ENCODE measurements around the gene NKD2.
"Not testable (repeated sequence)": the region's sequence is repeated elsewhere in the genome, so short reads cannot be mapped to it uniquely, and the experiment has no call there.

NKD2 gene, protein sequence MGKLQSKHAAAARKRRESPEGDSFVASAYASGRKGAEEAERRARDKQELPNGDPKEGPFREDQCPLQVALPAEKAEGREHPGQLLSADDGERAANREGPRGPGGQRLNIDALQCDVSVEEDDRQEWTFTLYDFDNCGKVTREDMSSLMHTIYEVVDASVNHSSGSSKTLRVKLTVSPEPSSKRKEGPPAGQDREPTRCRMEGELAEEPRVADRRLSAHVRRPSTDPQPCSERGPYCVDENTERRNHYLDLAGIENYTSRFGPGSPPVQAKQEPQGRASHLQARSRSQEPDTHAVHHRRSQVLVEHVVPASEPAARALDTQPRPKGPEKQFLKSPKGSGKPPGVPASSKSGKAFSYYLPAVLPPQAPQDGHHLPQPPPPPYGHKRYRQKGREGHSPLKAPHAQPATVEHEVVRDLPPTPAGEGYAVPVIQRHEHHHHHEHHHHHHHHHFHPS

DNA sequence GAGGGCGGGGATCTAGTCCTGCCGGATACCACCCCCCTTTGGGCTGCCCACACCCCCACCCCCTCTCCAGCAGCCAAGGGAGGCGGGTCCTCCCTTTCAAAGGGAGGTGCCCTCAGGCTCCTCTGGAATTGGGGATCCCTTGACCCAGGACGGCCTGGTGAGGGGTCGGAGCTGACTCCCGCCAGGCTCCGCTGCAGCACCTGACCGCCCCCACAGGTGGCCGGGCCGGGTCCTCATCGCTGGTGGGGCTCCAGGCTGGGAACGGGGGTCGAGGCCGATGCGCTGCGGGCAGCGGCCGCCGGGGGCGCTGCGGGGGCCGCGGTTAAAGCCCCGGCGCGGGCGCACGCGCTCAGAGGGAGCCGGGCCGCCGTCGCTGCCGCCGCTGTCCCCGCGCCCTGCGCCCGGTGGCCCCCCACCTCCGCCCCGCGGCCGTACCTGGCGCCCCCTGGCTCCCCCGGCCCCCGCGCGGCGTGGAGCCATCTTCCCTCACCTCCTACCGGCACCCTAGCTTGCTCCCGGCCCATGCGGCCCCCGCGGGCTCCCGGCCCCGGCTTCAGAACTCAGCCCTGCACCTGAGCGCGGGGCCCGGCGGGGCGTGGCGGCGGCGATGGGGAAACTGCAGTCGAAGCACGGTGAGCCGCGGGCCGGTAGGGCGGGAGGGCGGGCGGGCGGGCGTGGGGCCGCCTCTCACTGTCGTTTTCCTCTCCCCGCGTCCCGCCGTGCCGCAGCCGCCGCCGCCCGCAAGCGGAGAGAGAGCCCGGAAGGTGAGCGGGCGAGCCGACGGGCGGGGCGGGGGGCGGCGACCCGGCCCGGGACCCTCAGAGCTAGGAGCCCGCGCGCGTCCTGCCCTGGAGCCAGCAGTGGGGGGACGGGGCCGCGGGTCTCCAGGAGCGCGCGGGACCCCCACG lies at the start of gene NKD2:
Gene NKD2 (plus strand): TSS at position 352 of the 908 bp plus-strand sequence. CDS start 256 bp downstream, at position 608.
- DNase-seq (ENCODE audit: low read depth in 2 of 2), result no peak

DNA sequence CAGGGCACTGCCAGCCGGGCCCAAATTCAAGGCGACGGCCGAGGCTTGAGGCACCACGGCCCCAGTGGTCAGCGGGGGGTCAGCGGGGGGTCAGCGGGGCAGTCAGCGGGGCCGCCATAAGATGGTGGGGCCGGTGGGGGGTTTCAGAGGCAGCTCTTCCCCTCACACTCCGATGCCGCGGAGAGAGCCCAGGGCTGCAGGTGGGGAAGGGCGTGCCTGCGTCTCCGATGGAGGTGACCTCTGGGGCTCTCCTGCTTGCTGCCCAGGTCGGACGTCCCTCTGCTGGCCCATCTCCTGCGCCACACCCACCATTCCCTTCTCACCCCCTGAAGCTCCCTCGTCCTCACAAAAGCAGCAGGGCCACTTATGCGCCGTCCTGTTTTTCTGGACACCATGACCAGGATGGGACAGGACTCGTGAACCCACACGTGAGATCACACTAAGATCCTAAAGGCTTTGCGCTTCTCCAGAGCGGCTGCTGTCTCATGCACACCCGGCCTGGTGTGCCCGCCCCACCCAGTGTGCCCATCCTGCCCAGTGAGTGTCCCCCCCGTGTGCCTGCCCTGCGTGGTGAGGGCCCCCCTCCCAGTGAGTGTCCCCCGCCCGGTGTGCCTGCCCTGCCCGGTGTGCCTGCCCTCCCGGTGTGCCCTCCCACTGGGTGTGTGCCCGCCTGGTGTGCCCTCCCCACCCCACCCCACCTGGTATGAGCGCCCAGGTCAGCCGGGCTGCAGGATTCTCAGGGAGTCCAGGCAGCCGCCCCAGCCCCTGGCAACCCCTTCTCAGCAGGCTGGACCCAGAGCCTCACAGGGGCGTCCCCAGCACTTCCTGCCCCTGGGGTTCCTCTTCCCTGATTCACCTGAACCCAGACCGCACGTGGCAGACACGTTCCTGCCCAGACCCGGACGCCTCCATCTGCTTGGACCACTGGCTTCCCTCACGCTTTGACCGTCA lies 48.7 kb upstream of the NKD2 start:
- DNase-seq (ENCODE audit: low read depth in 2 of 2), result no peak

DNA sequence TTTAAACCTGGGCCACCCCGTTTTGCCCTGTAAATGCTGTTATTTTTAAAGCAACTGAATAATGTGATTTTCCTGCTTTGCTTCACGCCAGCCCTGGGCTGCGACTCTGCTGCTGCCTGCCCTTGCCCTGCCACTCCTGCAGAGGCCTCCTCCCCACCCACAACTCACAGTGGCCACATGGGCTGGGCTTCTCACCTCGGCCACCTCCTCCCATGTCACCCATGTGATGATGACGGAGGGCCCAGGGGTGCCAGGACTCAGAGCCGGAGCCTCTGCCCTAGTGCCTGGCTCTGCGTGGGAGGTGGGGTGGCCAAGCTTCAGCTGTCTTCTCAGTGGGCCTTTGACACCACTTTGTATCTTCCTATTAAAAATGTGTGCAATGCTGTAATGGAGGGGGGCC lies 48.1 kb upstream of the NKD2 start:
- DNase-seq (ENCODE audit: low read depth in 2 of 2), result no peak

DNA sequence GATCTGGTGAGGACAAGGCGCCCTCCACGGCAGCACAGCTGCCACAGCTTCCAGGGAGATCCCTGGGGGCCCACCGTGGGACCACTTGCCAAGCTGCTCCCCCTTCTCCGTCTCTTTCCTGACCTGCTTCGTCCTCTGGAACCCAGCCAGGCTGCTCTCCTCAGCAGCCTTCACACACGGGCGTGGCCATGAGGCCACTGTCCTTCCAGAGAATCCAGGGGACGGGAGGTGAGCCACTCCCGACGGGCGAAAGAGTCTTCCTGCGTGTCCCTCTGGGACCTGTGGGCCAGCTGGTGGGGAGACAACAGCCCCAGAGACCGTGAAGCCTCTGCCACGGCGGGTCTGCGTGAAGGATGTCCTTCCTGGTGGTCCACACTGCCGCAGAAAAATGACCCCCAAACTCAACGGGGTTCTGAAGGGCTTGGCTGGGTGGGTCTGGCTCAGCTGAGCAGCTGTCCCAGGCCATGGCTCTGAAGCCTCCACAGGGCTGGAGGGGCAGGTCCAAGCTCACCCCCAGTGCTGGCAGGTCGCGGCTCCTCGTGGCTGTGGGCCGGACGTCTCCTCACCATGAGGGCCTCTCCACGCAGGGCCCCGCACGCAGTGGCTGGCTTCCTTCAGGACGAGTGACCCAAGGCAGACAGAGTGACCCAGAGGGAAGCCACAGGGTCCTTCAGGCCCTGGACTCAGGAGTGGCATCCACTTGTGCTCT lies 47.4 kb upstream of the NKD2 start:
- DNase-seq (ENCODE audit: low read depth in 2 of 2), result no peak

DNA sequence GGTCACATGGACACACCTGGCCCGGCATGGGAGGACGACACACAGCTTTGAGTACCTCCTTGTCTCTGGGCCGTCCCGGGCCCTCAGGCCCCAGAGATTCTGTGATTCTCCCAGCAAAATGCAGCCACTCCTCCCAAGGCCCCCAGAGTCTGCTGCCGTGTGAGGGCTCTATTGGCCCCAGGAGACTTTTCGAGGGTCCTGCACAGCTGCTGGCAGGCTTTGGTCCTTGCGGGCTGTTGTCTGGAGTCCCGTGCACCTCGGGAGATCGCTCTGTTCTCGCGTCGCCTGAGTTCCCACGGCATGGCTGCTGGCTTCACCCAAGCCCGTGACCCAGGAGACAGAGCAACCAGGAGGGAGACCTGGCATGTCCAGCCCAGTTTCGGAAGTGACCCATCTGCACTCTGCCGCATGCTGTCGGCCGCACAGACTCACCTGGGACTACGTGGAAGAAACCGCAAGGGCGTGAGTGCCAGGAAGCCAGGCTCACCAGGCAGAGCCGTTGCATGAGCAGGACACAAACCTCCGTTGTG lies 46.8 kb upstream of the NKD2 start:
- no peak for DNase-seq (ENCODE audit: low read depth in 2 of 2)

DNA sequence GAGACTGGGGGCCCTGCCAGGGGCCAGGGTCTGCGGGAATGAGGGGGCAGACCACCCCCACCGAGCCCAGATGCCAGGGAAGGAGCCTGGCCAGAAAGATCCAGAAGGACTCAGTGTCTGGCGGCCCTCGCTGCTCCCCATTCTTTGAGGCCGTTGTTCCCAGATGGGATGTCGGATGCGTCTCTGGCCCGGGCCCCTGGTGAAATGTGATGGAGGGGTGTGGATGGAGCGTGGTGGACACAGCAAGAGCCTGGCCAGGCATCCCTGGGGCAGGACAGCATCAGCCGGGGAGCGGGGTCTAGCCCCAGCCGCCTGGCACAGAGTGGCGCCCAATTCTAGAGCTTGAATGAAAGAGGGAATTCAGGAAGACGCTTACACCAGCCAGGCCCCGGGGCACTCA lies 46.2 kb upstream of the NKD2 start:
- no peak for DNase-seq (ENCODE audit: low read depth in 2 of 2)

DNA sequence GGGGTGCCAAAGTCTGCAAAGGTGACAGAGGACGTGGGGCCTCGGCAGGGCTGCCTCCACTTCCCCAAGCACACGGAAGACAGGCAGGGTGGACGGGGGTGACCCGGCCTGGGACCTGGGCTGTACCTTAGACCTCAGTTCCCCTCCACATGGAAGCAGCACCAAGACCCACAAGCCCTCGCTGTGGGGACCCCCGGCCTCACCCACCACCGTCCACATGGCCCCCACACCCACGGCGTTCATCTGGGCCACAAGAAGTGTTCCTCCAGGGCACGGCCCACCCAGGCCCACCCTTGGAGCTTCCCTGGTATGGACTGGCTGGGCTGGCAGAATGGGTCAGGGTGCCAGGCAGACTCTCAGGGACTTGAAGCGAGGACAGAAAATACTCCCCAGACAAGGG lies 45.8 kb upstream of the NKD2 start:
- DNase-seq (ENCODE audit: low read depth in 2 of 2), result no peak

DNA sequence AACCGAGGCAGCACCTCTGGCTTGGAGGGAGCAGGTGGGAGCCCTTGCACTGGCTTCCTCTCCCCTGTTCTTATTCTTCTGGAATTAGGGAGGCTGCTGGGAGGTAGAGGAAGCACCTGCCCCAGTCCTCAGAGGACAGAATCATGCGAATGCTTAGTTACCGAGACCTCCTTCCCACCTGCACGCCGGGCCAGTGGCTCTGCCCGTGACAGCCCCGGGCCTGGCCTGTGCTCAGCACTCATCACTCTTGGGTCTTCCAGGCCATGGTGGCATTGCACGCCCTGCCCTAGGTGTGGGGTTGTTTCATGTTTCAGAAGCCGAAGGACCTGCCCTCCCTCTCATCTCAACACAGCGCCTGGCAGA lies 45.3 kb upstream of the NKD2 start:
- DNase-seq (ENCODE audit: low read depth in 2 of 2), result no peak

DNA sequence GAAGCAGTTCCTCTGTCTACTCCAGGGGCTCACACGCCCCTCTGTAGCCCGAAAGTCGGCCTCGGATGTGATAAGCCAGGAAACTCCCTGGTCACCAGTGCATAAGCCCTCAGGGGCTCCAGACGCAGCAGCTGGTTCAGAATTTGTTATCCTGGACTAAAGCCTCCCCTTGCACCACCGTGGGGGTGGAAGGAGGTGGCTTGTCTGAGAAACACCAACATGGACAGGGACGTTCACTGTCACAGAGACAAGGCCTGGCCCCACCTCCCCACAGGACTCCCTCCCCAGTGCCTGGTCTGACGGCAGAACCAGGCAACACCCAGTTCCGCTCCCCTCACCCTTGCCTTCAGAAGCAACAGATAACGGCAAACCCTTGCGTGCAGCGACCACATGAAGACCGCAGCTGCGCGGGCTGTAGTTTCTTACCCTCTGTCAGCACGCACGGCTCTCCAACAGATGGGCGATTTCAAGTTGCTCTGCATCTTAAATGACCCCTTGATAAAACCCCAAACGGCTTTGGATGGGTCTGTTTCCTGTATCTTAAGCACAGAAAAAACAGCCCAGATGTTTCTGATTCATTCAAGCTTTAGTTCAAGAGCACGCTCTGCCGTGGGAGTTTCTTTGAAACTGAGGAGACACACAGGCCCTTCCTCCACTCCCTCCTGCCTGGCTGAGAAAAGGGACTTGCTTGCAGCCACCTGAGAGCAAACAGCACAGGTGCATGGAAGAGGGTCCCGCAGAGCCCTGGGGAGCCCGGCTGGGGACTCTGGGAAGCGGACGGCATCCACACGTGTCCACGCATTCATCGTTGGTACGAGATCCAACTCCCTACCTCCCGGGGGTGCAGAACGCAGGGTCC lies 44.7 kb upstream of the NKD2 start:
- DNase-seq (ENCODE audit: low read depth in 2 of 2), result no peak

DNA sequence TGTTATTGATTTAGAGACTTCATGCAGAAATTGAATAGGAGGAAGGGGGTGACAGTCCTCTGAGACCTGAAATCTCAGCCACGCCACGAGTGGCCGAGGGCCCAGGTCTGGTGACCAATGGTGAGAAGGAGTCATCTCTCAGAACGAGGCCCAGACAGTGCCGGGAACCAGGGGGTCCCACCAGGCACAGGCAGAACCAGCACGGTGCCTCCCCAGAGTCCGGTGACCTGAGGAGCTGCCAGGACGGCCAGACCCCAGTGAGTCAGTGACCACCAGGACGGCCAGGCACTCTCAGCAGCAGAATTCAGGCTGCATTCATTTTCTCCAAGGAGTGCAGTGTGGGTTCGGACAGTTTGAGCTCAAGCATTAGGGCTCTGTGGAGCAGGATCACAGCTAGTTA lies 43.8 kb upstream of the NKD2 start:
- DNase-seq (ENCODE audit: low read depth in 2 of 2), result no peak

DNA sequence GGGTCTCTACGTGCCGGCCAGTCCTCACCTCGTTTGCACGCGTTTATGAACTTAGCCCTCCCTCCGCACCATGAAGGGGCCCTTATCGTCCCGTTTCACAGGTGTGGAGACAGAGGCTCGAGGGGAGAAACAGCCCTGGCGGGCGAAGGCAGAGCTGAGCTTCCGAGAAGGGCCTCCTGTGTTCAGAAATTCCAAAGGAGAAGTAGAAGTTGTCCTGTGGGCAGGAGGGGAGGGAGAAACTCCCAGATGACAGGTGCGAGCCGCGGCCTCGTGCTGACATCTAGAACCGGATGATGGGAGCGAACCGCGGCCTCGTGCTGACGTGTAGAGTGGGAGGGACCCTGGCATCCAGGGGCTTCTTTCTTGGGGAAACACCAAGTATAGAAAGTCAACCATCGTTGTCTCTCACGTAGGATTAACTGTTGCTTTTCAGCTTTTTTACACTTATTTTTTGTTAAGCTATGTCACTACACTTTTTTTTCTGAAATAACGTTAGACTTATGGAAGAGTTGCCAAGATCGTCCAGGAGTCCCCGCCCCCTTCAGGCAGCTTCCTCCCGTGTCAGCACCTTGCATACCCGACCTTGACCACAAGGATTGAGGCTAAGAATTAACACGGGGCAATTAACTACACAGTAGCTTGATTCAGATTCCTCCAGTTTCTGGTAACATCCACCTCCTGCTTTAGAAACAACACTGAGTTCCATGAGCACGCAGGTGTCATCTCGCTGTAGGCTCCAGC lies 42.8 kb upstream of the NKD2 start:
- no peak for DNase-seq (ENCODE audit: low read depth in 2 of 2)

DNA sequence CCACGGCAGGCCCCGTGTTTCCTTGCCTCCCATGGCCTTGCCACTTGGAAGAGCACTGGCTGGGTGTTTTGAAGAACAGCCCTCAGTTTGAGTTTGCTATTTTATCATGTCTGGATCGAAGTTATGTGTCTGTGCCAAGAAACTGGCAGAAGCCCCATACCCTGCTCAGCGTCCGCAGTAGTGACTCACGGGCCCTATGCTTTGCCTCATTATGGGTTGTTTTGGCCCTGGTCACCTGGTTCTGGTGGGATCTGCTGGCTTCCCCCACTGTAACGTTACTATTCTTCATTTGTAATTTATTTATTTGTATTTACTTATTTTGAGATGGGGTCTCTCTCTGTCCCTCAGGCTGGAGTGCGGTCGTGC lies 42.3 kb upstream of the NKD2 start:
- no peak for DNase-seq (ENCODE audit: low read depth in 2 of 2)

DNA sequence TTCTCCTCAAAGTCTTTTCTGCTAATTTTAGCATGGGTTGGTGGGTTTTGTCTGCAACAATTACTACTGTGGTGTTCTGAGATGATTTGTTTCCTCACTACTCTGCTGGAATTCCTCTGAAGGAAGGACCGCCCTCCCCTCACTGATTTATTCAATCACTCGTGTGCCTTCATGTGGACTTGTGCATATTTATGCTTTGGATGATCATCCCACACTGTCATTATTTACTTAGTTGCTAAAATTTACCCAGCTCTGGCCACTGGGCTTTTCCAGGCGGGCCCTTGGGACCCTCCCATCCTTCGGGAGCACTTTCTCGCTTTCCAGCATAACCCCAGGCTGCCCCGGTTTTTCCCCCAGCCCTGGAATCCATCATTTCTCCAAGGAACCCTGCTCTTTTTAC lies 41.7 kb upstream of the NKD2 start:
- no peak for DNase-seq (ENCODE audit: low read depth in 2 of 2)

DNA sequence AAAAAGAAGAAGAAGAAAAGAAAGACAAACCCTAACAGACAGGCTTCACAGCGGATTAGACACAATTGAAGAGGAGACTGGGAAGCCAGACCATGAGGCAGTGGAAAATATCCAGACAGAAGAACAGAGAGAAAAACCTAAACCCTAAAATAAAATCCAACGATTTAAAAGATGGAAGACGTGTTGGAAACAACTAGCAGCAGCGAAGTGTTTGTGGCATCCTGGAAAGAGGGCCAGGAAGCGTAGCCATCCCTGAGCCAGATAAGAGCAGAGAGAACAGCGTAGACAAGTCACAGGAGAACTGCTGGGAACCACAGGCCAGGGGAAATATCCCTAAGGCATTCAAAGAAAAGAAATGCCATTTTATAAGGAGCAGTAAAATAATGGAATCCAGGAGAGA lies 39.7 kb upstream of the NKD2 start:
- no peak for DNase-seq (ENCODE audit: low read depth in 2 of 2)

DNA sequence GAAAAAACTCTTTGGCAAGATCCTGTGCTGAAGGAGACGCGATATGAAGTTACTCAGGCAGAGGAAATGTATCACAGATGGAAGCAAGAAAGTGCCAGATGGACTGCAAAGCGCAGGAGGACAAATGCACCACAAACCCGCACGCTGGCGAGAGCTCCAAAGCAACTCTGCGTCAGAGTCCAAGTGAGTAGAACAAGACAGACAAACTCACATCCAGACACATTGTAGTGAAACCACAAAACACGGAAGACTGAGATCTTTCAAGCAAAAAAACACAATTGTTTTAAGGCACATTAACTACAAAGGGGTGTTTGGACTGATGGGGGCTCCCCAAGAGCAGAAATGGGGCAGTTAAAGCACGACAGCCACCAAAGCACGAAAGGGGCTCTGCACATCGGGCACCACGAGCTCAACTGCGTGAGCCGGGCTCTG lies 39.2 kb upstream of the NKD2 start:
- DNase-seq (ENCODE audit: low read depth in 2 of 2), result no peak

DNA sequence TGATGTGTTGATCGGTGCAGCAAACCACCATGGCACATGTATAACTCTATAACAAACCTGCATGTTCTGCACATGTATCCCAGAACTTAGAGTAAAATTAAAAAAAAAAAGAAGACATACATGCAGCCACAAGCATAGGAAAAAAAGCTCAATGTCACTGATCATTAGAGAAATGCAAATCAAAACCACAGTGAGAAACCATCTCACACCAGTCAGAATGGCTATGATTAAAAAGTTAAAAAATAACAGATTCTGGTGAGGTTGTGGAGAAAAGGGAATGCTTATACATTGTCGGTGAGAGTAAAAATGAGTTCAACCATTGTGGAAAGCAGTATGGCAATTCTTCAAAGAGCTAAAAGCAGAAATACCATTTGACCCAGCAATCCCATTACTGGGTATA lies 36.0 kb upstream of the NKD2 start:
- not testable (repeated sequence) for DNase-seq (ENCODE audit: low read depth in 2 of 2)

DNA sequence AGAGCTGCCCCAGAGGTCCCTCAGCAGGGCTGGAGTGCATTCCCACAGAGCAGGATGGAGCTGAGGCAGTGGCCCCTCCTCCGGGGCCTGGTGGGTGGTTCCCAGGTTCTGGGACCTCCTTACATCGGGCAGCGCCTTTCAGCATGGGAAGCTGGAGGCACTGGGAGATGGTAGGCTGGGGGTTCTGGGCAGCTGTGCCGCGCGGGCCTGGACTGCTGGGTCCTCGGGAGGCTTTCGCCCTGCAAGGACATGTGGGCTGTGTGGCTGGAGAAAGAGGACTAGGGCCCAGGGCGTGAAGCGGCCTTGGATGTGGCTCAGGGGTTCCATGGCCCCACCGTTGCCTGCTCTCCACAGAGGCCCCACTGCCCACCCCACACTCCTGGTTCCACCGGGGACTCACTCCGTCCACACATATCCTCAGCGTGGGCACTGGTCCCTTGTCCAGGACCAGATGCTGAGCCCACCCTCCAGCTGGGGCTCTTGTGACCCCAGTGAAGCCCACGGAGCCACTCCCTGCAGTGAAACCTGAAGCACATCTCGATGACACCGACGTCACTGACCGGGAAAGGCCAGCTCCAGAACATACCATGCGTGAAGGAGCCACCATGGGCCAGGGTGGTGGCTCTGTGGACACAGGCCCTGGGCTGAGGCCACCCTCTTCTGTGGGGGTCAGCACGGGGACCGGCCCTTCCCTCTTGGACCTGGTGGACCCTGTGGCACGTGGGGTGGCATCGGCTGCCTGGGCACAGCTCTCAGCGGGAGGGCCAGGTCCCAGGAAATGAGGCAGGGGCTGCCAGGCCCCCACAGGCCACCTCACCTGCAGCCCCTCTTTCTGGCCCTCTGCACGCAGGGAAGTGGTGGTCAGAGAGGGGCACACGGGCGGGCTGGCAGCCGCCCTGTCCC lies 31.5 kb upstream of the NKD2 start:
- DNase-seq (ENCODE audit: low read depth in 2 of 2), result no peak

DNA sequence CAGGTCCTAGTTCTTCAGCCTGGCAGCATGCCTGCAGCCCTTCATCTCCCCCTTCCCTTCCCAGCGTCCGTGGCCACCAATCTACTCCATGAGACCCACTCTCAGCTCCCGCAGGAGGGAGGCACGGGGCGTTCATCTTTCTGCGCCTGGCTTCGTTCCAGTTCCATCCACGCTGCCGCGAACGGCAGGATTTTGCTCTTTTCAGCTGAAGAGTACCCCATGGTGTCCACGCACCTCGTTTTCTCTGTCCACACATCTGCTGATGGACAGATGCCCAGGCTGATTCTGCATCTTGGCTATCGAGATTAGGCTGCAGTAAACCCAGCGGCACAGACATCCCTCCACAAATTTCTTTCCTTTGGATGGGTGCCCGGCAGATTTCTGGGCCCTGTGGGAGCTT lies 30.5 kb upstream of the NKD2 start:
- DNase-seq (ENCODE audit: low read depth in 2 of 2), result no peak
